HEK293T (cell line): ENCODE data around the gene HOXB5.

Source experiments
- FOXM1 ChIP-seq: fragments of 450-650 bp; IDR thresholded peaks from 2 replicates; pipeline ENCODE4 v1.6.1; 2017; ENCODE audit warnings: mild to moderate bottlenecking, borderline replicate concordance
- HDGF ChIP-seq: fragments of 450-650 bp; IDR thresholded peaks from 2 replicates; pipeline ENCODE4 v1.6.1; 2017; ENCODE audit warnings: antibody characterized with exemption, borderline replicate concordance
- TARDBP ChIP-seq: fragments of 450-650 bp; IDR thresholded peaks from 2 replicates; pipeline ENCODE4 v1.6.1; 2016

DNA sequence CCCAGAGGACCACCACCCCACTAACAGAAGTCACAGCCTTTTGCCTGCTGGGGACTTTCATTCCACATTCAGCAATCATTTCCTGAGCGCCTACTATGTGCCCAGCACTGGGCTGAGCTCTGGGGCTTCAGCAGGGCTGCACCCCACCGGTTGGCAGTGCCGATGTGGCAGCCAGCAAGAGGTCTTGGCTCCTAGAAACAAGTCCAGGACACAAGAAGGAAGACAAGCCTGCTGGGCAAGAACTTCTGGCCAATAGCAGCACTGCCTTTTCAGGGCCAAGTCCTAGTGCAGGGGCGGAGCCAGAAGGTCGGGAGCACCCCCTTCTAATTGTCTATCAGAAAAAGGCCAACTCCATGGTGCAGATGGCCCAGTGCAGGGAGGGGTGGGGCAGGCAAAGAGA lies 45.6 kb upstream of the HOXB5 start:
- TF ChIP-seq FOXM1, result no peak
- TF ChIP-seq TARDBP, result no peak
- no peak for TF ChIP-seq HDGF
